Measurements from ENCODE around the gene MBNL1.
A peak's percentile ranks its signal among the peaks of the same experiment; 100 is the strongest.
"Not testable (repeated sequence)": the region's sequence is repeated elsewhere in the genome, so short reads cannot be mapped to it uniquely, and the experiment has no call there.

The MBNL1 gene

DNA sequence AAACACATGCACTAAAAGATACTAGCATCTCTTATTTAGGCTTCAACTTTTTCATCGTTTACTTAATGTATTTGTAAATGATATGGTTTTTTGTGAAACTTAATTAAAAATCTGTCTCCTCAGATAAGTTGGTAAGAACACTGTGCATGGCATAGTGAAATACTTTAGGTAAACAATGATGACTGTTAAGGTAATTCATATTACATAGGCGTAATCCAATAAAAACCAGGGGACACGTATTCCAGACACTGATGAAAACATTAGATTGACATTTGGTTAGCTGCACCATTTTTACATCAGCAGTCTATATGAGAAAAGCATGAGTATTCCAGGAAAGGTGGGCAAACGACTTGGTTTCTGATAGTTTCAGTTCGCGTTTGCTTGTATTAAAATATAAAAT is 170.0 kb downstream of the MBNL1 start:
- no peak for DNase-seq (ENCODE audit: extremely low spot score)
- CTCF ChIA-PET = no interaction called here
- POLR2A ChIA-PET = no interaction called here
- TF ChIP-seq SUZ12 (IDR thresholded peaks at IDR 0.05) (no peak), CTBP1 (IDR thresholded peaks at IDR 0.05; ENCODE audit: borderline replicate concordance) (no peak), HDGF (IDR thresholded peaks at IDR 0.05; ENCODE audit: borderline replicate concordance) (no peak), BHLHE40 (IDR thresholded peaks at IDR 0.05; ENCODE audit: borderline replicate concordance) (no peak), L3MBTL2 (conservative IDR thresholded peaks at IDR 0.05) (no peak), FOXA1 (IDR thresholded peaks at IDR 0.05) (no peak), ZNF384 (IDR thresholded peaks at IDR 0.05) (no peak), LEF1 (IDR thresholded peaks at IDR 0.05; ENCODE audit: borderline replicate concordance) (no peak), ELF4 (IDR thresholded peaks at IDR 0.05) (no peak), FOXK2 (IDR thresholded peaks at IDR 0.05) (no peak), NFRKB (IDR thresholded peaks at IDR 0.05) (no peak), SP1 (IDR thresholded peaks at IDR 0.05) (no peak), FOXM1 (IDR thresholded peaks at IDR 0.05; ENCODE audit: borderline replicate concordance) (no peak), ARNT (IDR thresholded peaks at IDR 0.05) (no peak), TARDBP (IDR thresholded peaks at IDR 0.05) (no peak)
- TF ChIP-seq, protein P1, sequence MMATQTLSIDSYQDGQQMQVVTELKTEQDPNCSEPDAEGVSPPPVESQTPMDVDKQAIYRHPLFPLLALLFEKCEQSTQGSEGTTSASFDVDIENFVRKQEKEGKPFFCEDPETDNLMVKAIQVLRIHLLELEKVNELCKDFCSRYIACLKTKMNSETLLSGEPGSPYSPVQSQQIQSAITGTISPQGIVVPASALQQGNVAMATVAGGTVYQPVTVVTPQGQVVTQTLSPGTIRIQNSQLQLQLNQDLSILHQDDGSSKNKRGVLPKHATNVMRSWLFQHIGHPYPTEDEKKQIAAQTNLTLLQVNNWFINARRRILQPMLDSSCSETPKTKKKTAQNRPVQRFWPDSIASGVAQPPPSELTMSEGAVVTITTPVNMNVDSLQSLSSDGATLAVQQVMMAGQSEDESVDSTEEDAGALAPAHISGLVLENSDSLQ (IDR thresholded peaks at IDR 0.05) = no peak

DNA sequence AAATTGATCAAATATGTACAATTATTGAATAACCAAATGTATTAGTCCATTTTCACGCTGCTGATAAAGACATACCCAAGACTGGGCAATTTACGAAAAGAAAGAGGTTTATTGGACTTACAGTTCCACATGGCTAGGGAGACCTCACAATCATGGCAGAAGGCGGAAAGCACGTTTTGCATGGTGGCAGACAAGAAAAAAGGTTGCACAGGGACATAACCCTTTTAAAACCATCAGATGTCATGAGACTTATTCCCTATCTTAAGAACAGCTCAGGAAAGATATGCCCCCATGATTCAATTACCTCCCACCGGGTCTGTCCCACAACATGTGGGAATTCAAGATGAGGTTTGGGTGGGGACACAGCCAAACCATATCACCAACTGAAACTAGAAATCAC is 171.5 kb downstream of the MBNL1 start:
- DNase-seq (ENCODE audit: extremely low spot score); POLR2A ChIA-PET; CTCF ChIA-PET: not testable (repeated sequence)

DNA sequence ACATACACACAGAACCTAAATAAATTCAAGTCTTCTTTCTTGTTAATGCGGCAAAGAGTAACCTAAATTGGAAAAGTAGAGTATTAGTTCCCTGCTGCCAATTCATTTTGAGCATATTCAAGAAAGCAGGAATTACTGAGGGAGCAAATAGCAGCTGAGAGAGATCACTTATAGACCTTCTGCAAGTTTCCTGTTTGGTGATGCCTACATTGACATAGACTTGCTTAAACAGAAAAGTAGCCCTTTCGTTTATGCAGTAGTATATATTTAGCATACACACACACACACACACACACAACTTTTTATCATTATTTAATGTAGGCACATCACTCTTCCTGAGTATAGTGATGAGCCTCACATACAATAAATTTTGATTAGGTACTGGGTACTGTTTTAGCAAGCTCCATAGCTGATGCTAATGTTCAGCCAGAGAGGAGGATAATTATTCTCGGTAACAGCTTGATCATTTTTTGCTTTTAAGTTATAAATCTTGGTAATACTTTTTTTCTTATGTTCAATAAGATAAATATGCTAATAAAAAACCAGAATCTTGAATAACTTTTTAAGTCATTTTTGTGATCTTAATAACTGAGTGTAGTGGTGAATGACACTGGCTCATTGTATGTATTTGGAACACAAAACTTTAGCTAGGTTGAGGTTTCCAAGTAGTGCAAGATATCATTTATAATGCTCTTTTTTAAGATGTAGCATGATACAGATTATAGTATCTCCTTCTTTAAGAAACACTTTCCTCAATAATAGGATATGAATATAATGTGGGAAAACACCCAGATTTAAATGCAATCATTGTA is 174.7 kb downstream of the MBNL1 start:
- no peak for DNase-seq (ENCODE audit: extremely low spot score)
- CTCF ChIA-PET = interaction anchor here (0.6 to 1.3 kb wide), 7 partner anchors 15 to 379 kb away, joined by 3 to 8 read pairs (median 3); no protein-coding TSS in a partner anchor
- no peak for TF ChIP-seq ARNT (IDR thresholded peaks at IDR 0.05)
- no peak for TF ChIP-seq SUZ12 (IDR thresholded peaks at IDR 0.05)
- no peak for TF ChIP-seq FOXK2 (IDR thresholded peaks at IDR 0.05)
- TF ChIP-seq FOXM1 (IDR thresholded peaks at IDR 0.05; ENCODE audit: borderline replicate concordance) = no peak
- TF ChIP-seq HDGF (IDR thresholded peaks at IDR 0.05; ENCODE audit: borderline replicate concordance) = no peak
- TF ChIP-seq TARDBP (IDR thresholded peaks at IDR 0.05) = no peak
- TF ChIP-seq SP1 (IDR thresholded peaks at IDR 0.05) = no peak
- no peak for TF ChIP-seq BHLHE40 (IDR thresholded peaks at IDR 0.05; ENCODE audit: borderline replicate concordance)
- no peak for TF ChIP-seq LEF1 (IDR thresholded peaks at IDR 0.05; ENCODE audit: borderline replicate concordance)
- TF ChIP-seq CTBP1 (IDR thresholded peaks at IDR 0.05; ENCODE audit: borderline replicate concordance) = no peak
- no peak for TF ChIP-seq FOXA1 (IDR thresholded peaks at IDR 0.05)
- no peak for TF ChIP-seq ZNF384 (IDR thresholded peaks at IDR 0.05)
- POLR2A ChIA-PET = no interaction called here

GRCh38 chr3:152444029-152444641 is 175.4 kb downstream of the MBNL1 start:
- DNase-seq (ENCODE audit: extremely low spot score) = peak; percentile 23
- TF ChIP-seq TARDBP (IDR thresholded peaks at IDR 0.05) (no peak), NFRKB (IDR thresholded peaks at IDR 0.05) (no peak), ELF4 (IDR thresholded peaks at IDR 0.05) (no peak), L3MBTL2 (conservative IDR thresholded peaks at IDR 0.05) (no peak), SP1 (IDR thresholded peaks at IDR 0.05) (no peak), ZNF384 (IDR thresholded peaks at IDR 0.05) (no peak), FOXM1 (IDR thresholded peaks at IDR 0.05; ENCODE audit: borderline replicate concordance) (no peak), SUZ12 (IDR thresholded peaks at IDR 0.05) (no peak), FOXA1 (IDR thresholded peaks at IDR 0.05) (no peak), ARNT (IDR thresholded peaks at IDR 0.05) (no peak), FOXK2 (IDR thresholded peaks at IDR 0.05) (no peak)
- TF ChIP-seq, protein P1 (IDR thresholded peaks at IDR 0.05) = no peak
- ChIA-PET CTCF (interaction anchor here (0.6 to 1.3 kb wide), 6 partner anchors 14 to 379 kb away, joined by 3 to 8 read pairs (median 3); no protein-coding TSS in a partner anchor), POLR2A (no interaction called here)

DNA sequence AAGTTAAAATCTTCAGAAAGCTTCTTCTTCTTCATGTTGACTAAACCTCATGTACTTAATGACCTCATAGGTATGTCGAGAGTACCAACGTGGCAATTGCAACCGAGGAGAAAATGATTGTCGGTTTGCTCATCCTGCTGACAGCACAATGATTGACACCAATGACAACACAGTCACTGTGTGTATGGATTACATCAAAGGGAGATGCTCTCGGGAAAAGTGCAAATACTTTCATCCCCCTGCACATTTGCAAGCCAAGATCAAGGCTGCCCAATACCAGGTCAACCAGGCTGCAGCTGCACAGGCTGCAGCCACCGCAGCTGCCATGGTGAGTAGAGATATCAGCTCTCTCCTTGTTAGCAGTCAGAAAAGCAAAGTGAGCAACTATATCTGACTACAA is 176.5 kb downstream of the MBNL1 start:
- no peak for DNase-seq (ENCODE audit: extremely low spot score)
- TF ChIP-seq ZNF384 (IDR thresholded peaks at IDR 0.05) (no peak), TARDBP (IDR thresholded peaks at IDR 0.05) (no peak), ARNT (IDR thresholded peaks at IDR 0.05) (no peak), LEF1 (IDR thresholded peaks at IDR 0.05; ENCODE audit: borderline replicate concordance) (no peak), HDGF (IDR thresholded peaks at IDR 0.05; ENCODE audit: borderline replicate concordance) (no peak), SUZ12 (IDR thresholded peaks at IDR 0.05) (no peak), FOXK2 (IDR thresholded peaks at IDR 0.05) (no peak), SP1 (IDR thresholded peaks at IDR 0.05) (no peak), CTBP1 (IDR thresholded peaks at IDR 0.05; ENCODE audit: borderline replicate concordance) (no peak), NFRKB (IDR thresholded peaks at IDR 0.05) (no peak), ELF4 (IDR thresholded peaks at IDR 0.05) (no peak), FOXM1 (IDR thresholded peaks at IDR 0.05; ENCODE audit: borderline replicate concordance) (no peak), L3MBTL2 (conservative IDR thresholded peaks at IDR 0.05) (no peak), BHLHE40 (IDR thresholded peaks at IDR 0.05; ENCODE audit: borderline replicate concordance) (no peak), FOXA1 (IDR thresholded peaks at IDR 0.05) (no peak)
- TF ChIP-seq, protein P1 (IDR thresholded peaks at IDR 0.05) = no peak
- ChIA-PET CTCF (interaction anchor here (0.6 kb wide), 1 partner anchor 62 kb away, joined by 3 read pairs; no protein-coding TSS in a partner anchor), POLR2A (no interaction called here)

Measured in HEK293T (cell line).